Measurements from ENCODE around the gene KCTD10.
"Not testable (repeated sequence)": the region's sequence is repeated elsewhere in the genome, so short reads cannot be mapped to it uniquely, and the experiment has no call there.

Gene KCTD10

GRCh38 chr12:109493938-109494337 lies 16.8 kb upstream of the KCTD10 start:
- DNase-seq (ENCODE audit: low read depth): no peak

- DNase-seq (ENCODE audit: low read depth): no peak
Measured at GRCh38 chr12:109493090-109493489, 16.0 kb upstream of the KCTD10 start.

- DNase-seq (ENCODE audit: low read depth): no peak
Measured at GRCh38 chr12:109492371-109492770, 15.3 kb upstream of the KCTD10 start.

- no peak for DNase-seq (ENCODE audit: low read depth)
Measured at GRCh38 chr12:109491671-109492070, 14.6 kb upstream of the KCTD10 start.

GRCh38 chr12:109489955-109490565 lies 13.0 kb upstream of the KCTD10 start:
- no peak for DNase-seq (ENCODE audit: low read depth)

GRCh38 chr12:109489016-109489954 lies 12.2 kb upstream of the KCTD10 start:
- no peak for DNase-seq (ENCODE audit: low read depth)

- peak; percentile 18 for DNase-seq (ENCODE audit: low read depth)
Measured at GRCh38 chr12:109488051-109488665, 11.1 kb upstream of the KCTD10 start.

GRCh38 chr12:109487181-109488050 lies 10.3 kb upstream of the KCTD10 start:
- DNase-seq (ENCODE audit: low read depth): no peak

- DNase-seq (ENCODE audit: low read depth): no peak
Measured at GRCh38 chr12:109485201-109485600, 8.1 kb upstream of the KCTD10 start.

GRCh38 chr12:109483346-109483745 lies 6.2 kb upstream of the KCTD10 start:
- no peak for DNase-seq (ENCODE audit: low read depth)

GRCh38 chr12:109482894-109483293 lies 5.8 kb upstream of the KCTD10 start:
- no peak for DNase-seq (ENCODE audit: low read depth)

- DNase-seq (ENCODE audit: low read depth): no peak
Measured at GRCh38 chr12:109482491-109482890, 5.4 kb upstream of the KCTD10 start.

- DNase-seq (ENCODE audit: low read depth): no peak
Measured at GRCh38 chr12:109481863-109482262, 4.8 kb upstream of the KCTD10 start.

GRCh38 chr12:109480356-109480755 lies 3.3 kb upstream of the KCTD10 start:
- DNase-seq (ENCODE audit: low read depth): no peak

- DNase-seq (ENCODE audit: low read depth): no peak
Measured at GRCh38 chr12:109479761-109480160, 2.7 kb upstream of the KCTD10 start.

- DNase-seq (ENCODE audit: low read depth): no peak
Measured at GRCh38 chr12:109477963-109478315, 839 bp upstream of the KCTD10 start.

- no peak for DNase-seq (ENCODE audit: low read depth)
Measured at GRCh38 chr12:109476807-109477184, 304 bp downstream of the KCTD10 start.

- DNase-seq (ENCODE audit: low read depth): no peak
Measured at GRCh38 chr12:109475993-109476806, 900 bp downstream of the KCTD10 start.

GRCh38 chr12:109475121-109475520 lies 2.0 kb downstream of the KCTD10 start:
- DNase-seq (ENCODE audit: low read depth): no peak

- DNase-seq (ENCODE audit: low read depth): not testable (repeated sequence)
Measured at GRCh38 chr12:109473526-109474270, 3.4 kb downstream of the KCTD10 start.

GRCh38 chr12:109473006-109473405 lies 4.1 kb downstream of the KCTD10 start:
- DNase-seq (ENCODE audit: low read depth): no peak
